Suppressor macrophage treated with lipopolysaccharide for 4 hours (primary cell): Measurements from ENCODE around the gene PPP1R37.
A peak's percentile ranks its signal among the peaks of the same experiment; 100 is the strongest.

ENCODE experiments used
- DNase-seq: peaks from one replicate; pipeline ENCODE4 v3.0.0-alpha.2; 2020

The PPP1R37 gene

GRCh38 chr19:45175515-45176345 lies 82.8 kb downstream of the PPP1R37 start:
- DNase-seq, result peak; percentile 69

GRCh38 chr19:45177817-45178261 lies 84.9 kb downstream of the PPP1R37 start, which contains the start of gene TRAPPC6A:
Gene TRAPPC6A, minus strand, starts transcription at chr19:45178237. Its CDS starts 19 bp downstream, at chr19:45178218.
- peak; percentile 93 for DNase-seq

- peak; percentile 100 for DNase-seq
These were observed 85.5 kb downstream of the PPP1R37 start, which contains the start of gene BLOC1S3 for GRCh38 chr19:45178262-45179071. Gene BLOC1S3, plus strand, starts transcription at chr19:45178784. Its CDS starts 513 bp downstream, at chr19:45179297.

- DNase-seq, result peak; percentile 69
These were observed 86.3 kb downstream of the PPP1R37 start for GRCh38 chr19:45179072-45179891.

- DNase-seq, result no peak
These were observed 87.0 kb downstream of the PPP1R37 start for GRCh38 chr19:45179892-45180370.

- DNase-seq, result peak; percentile 92
These were observed 88.0 kb downstream of the PPP1R37 start for GRCh38 chr19:45180936-45181335.

- DNase-seq, result no peak
These were observed 89.8 kb downstream of the PPP1R37 start for GRCh38 chr19:45182758-45183157.

GRCh38 chr19:45184115-45184514 lies 91.1 kb downstream of the PPP1R37 start:
- no peak for DNase-seq

- DNase-seq, result no peak
These were observed 93.7 kb downstream of the PPP1R37 start for GRCh38 chr19:45186509-45187334.

GRCh38 chr19:45187421-45188100 lies 94.6 kb downstream of the PPP1R37 start:
- no peak for DNase-seq

- DNase-seq, result no peak
These were observed 97.0 kb downstream of the PPP1R37 start for GRCh38 chr19:45189971-45190370.

GRCh38 chr19:45191375-45191774 lies 98.4 kb downstream of the PPP1R37 start:
- no peak for DNase-seq

GRCh38 chr19:45195764-45196163 lies 102.8 kb downstream of the PPP1R37 start:
- DNase-seq, result no peak
